HUES64 (cell line): ENCODE data around the gene OIP5.
"Not testable (repeated sequence)": the region's sequence is repeated elsewhere in the genome, so short reads cannot be mapped to it uniquely, and the experiment has no call there.

ENCODE experiments used
- H3K27ac ChIP-seq: 2 replicates; pipeline ENCODE4 v1.7.0; 2013; ENCODE audit warnings: low read depth, low read length, inconsistent platforms
- H3K27me3 ChIP-seq: 2 replicates; pipeline ENCODE4 v1.6.1; 2013; ENCODE audit warnings: mild to moderate bottlenecking, low read length; ENCODE audit not compliant: insufficient read depth
- H3K36me3 ChIP-seq: 2 replicates; pipeline ENCODE4 v1.6.1; 2013; ENCODE audit warnings: mild to moderate bottlenecking, low read length; ENCODE audit not compliant: insufficient read depth
- H3K4me1 ChIP-seq: 2 replicates; pipeline ENCODE4 v1.6.1; 2013; ENCODE audit warnings: mild to moderate bottlenecking, low read length, moderate library complexity; ENCODE audit not compliant: insufficient read depth
- H3K4me3 ChIP-seq: 2 replicates; pipeline ENCODE4 v1.5.1; 2013; ENCODE audit warnings: mild to moderate bottlenecking, low read length, moderate library complexity
- H3K9ac ChIP-seq: 2 replicates; pipeline ENCODE4 v1.6.1; 2013; ENCODE audit warnings: mild to moderate bottlenecking, low read depth, low read length
- H3K9me3 ChIP-seq: 2 replicates; pipeline ENCODE4 v1.6.1; 2013; ENCODE audit warnings: low read depth, low read length; ENCODE audit not compliant: insufficient read depth
- WGBS: fragments of 150-250, 120-280 bp; methylation state at CpG from one replicate; pipeline ENCODE4 v1.1.7; 2013; ENCODE audit warnings: missing lambda C conversion rate; 5-methylcytosine and 5-hydroxymethylcytosine counted together

Gene OIP5

GRCh38 chr15:41336549-41336948, 4.2 kb upstream of the OIP5 start:
- no peaks in the 10 kb centered on the region for H3K27me3 ChIP-seq
- H3K27ac ChIP-seq, result no peak overlapping the region
- H3K4me3 ChIP-seq, result no peak overlapping the region
- peaks cover 39% of the 10 kb centered on the region for H3K36me3 ChIP-seq
- H3K4me1 ChIP-seq, result no peaks in the 10 kb centered on the region
- 88% methylated on average over 4 of the region's 4 CpGs for WGBS
- no peak overlapping the region for H3K9ac ChIP-seq
- no peaks in the 10 kb centered on the region for H3K9me3 ChIP-seq

GRCh38 chr15:41334293-41335120, 2.1 kb upstream of the OIP5 start:
- Histone ChIP-seq H3K9ac (no peak overlapping the region), H3K4me3 (peak overlapping the region; percentile 83), H3K4me1 (no peaks in the 10 kb centered on the region), H3K9me3 (no peaks in the 10 kb centered on the region), H3K36me3 (peaks cover 20% of the 10 kb centered on the region), H3K27ac (no peak overlapping the region), H3K27me3 (no peaks in the 10 kb centered on the region)
- 85% methylated on average over 11 of the region's 12 CpGs for WGBS

GRCh38 chr15:41333026-41333562, 703 bp upstream of the OIP5 start:
- H3K27me3 ChIP-seq, result no peaks in the 10 kb centered on the region
- no peaks in the 10 kb centered on the region for H3K9me3 ChIP-seq
- H3K9ac ChIP-seq, result peak overlapping the region; percentile 82
- 2% methylated on average over 26 of the region's 26 CpGs for whole genome bisulfite sequencing
- peak overlapping the region; percentile 83 for H3K4me3 ChIP-seq
- H3K36me3 ChIP-seq, result peaks cover 12% of the 10 kb centered on the region
- peak overlapping the region; percentile 84 for H3K27ac ChIP-seq
- H3K4me1 ChIP-seq, result no peaks in the 10 kb centered on the region

GRCh38 chr15:41331833-41332193, 578 bp downstream of the OIP5 start:
- WGBS, result 2% methylated on average over 14 of the region's 14 CpGs
- H3K27me3 ChIP-seq, result no peaks in the 10 kb centered on the region
- peak overlapping the region; percentile 83 for H3K4me3 ChIP-seq
- peaks cover 15% of the 10 kb centered on the region for H3K36me3 ChIP-seq
- no peaks in the 10 kb centered on the region for H3K4me1 ChIP-seq
- H3K9ac ChIP-seq, result peak overlapping the region; percentile 91
- peak overlapping the region; percentile 95 for H3K27ac ChIP-seq
- no peaks in the 10 kb centered on the region for H3K9me3 ChIP-seq

- H3K27ac ChIP-seq, result no peak overlapping the region
- 60% methylated on average over 5 of the region's 6 CpGs for WGBS
- no peaks in the 10 kb centered on the region for H3K27me3 ChIP-seq
Observed at GRCh38 chr15:41331281-41331680, 1.1 kb downstream of the OIP5 start.

GRCh38 chr15:41323611-41324010, 8.8 kb downstream of the OIP5 start:
- no peak overlapping the region for H3K9ac ChIP-seq
- H3K27me3 ChIP-seq, result no peaks in the 10 kb centered on the region
- H3K27ac ChIP-seq, result no peak overlapping the region
- 92% methylated on average over 1 of the region's 1 CpG for WGBS
- no peak overlapping the region for H3K4me3 ChIP-seq
- no peaks in the 10 kb centered on the region for H3K9me3 ChIP-seq
- peaks cover 40% of the 10 kb centered on the region for H3K36me3 ChIP-seq
- no peaks in the 10 kb centered on the region for H3K4me1 ChIP-seq

More at GRCh38 chr15:41331281-41331680, 1.1 kb downstream of the OIP5 start:
- H3K36me3 ChIP-seq, result peaks cover 20% of the 10 kb centered on the region
- H3K4me3 ChIP-seq, result peak overlapping the region; percentile 83
- H3K9ac ChIP-seq, result peak overlapping the region; percentile 91; the same call in 1 of the 2 replicates
- H3K9me3 ChIP-seq, result no peaks in the 10 kb centered on the region
- no peaks in the 10 kb centered on the region for H3K4me1 ChIP-seq

GRCh38 chr15:41320805-41321330, 11.5 kb downstream of the OIP5 start:
- not testable (repeated sequence) for H3K4me1 ChIP-seq, H3K27me3 ChIP-seq, H3K9ac ChIP-seq, H3K9me3 ChIP-seq, H3K27ac ChIP-seq, H3K4me3 ChIP-seq
- 96% methylated on average over 34 of the region's 39 CpGs for WGBS
- H3K36me3 ChIP-seq, result peaks cover 41% of the 10 kb centered on the region

- H3K4me1 ChIP-seq, result no peaks in the 10 kb centered on the region
- H3K36me3 ChIP-seq, result peaks cover 64% of the 10 kb centered on the region
- H3K27me3 ChIP-seq, result no peaks in the 10 kb centered on the region
- H3K4me3 ChIP-seq, result no peak overlapping the region
- H3K9ac ChIP-seq, result no peak overlapping the region
- H3K27ac ChIP-seq, result no peak overlapping the region
- WGBS, result 100% methylated on average over 2 of the region's 2 CpGs
- no peaks in the 10 kb centered on the region for H3K9me3 ChIP-seq
Observed at GRCh38 chr15:41309226-41309905, 23.0 kb downstream of the OIP5 start.

GRCh38 chr15:41307679-41308078, 24.7 kb downstream of the OIP5 start:
- WGBS, result 89% methylated on average over 5 of the region's 5 CpGs
- no peaks in the 10 kb centered on the region for H3K27me3 ChIP-seq

GRCh38 chr15:41304149-41304770, 28.1 kb downstream of the OIP5 start:
- H3K4me1 ChIP-seq, result peaks cover 19% of the 10 kb centered on the region; the same call in 1 of the 2 replicates
- no peaks in the 10 kb centered on the region for H3K27me3 ChIP-seq
- WGBS, result 96% methylated on average over 3 of the region's 3 CpGs
- H3K9me3 ChIP-seq, result no peaks in the 10 kb centered on the region
- no peak overlapping the region for H3K4me3 ChIP-seq
- H3K27ac ChIP-seq, result no peak overlapping the region
- peaks cover 45% of the 10 kb centered on the region for H3K36me3 ChIP-seq
- H3K9ac ChIP-seq, result no peak overlapping the region

More at GRCh38 chr15:41307679-41308078, 24.7 kb downstream of the OIP5 start:
- Histone ChIP-seq H3K4me3 (no peak overlapping the region), H3K9me3 (no peaks in the 10 kb centered on the region), H3K36me3 (peaks cover 54% of the 10 kb centered on the region), H3K27ac (no peak overlapping the region), H3K4me1 (peaks cover 13% of the 10 kb centered on the region; the same call in 1 of the 2 replicates), H3K9ac (no peak overlapping the region)
